NCI-H1694 treated with DMSO at 0.1 percent for 48 hours (cell line): ENCODE measurements around the gene SMIM1.

Source experiments
- DNase-seq: peaks from one replicate; lab custom pipeline; 2025; lab: John Stamatoyannopoulos, UW

Gene SMIM1

DNA sequence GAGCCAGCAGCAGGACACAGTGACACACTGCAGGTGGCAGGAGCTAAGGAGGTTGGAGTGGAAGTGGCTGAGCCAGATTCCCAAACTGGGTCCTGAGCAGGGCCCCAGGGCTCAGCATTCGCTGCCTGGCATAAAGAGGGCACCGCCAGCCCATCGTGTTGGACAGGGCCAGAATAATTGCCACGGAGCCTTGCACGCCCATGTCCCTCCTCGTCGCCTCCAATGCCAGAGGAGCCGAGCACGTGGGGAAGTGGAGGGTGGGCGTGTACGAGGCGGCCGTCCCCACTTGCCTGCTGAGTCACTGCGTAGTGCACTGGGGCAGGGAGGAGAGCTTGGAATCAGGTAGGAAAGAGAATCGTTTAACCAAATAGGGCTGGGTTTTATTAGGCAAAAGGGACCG lies 49.9 kb downstream of the SMIM1 start:
- no peak for DNase-seq

DNA sequence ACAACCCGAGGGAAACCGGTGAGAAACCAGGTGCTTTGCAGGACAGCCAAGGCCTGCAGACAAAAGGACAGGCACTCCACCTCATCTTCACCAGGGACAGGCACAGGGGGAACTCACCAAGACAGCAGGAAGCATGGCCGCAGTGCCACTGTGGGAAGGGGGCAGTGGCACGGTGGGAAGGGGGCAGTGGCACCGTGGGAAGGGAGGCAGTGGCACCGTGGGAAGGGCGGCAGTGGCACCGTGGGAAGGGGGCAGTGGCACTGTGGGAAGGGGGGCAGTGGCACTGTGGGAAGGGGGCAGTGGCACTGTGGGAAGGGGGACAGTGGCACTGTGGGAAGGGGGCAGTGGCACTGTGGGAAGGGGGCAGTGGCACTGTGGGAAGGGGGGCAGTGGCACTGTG lies 52.1 kb downstream of the SMIM1 start:
- DNase-seq = no peak

DNA sequence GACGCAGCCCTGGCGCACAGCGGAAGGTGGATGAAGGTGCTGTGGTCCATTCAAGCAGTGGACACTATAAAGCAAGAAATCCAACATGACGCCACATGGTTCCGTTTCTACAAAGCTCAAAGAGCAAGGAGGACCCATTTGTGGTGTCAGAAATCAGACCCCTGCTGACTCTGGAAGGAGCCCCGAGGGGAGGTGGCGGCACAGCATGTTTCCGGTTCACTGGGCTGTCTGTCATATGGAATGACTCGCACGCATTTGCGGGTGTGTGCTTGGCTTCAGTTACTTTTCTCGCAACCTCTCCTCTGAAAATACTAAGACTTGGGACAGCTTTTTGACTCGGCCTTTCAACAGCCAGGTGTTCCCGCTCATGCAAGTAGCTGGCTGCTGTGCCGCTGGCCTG lies 52.8 kb downstream of the SMIM1 start:
- DNase-seq = no peak
